C4-2B (cell line): ENCODE measurements around the gene ARL11.
A peak's percentile ranks its signal among the peaks of the same experiment; 100 is the strongest.

Experiments
- H3K27ac ChIP-seq: fragments of 450-650 bp; 2 replicates; pipeline ENCODE4 v1.5.1; 2017
- CTCF ChIP-seq: fragments of 450-650 bp; conservative IDR thresholded peaks from 2 replicates; pipeline ENCODE4 v1.5.1; 2017; ENCODE audit warnings: mild to moderate bottlenecking
- ZFX ChIP-seq: fragments of 450-650 bp; IDR thresholded peaks from 2 replicates; pipeline ENCODE4 v1.6.1; 2017

Gene ARL11

GRCh38 chr13:49620170-49620621, 8.1 kb upstream of the ARL11 start:
- TF ChIP-seq ZFX (no peak), CTCF (no peak)
- no peak overlapping the region for H3K27ac ChIP-seq

- TF ChIP-seq ZFX, result no peak
- no peak for TF ChIP-seq CTCF
- H3K27ac ChIP-seq, result no peak overlapping the region
Observed at GRCh38 chr13:49622174-49622946, 5.9 kb upstream of the ARL11 start.

- TF ChIP-seq CTCF, result no peak
- no peak for TF ChIP-seq ZFX
- no peak overlapping the region for H3K27ac ChIP-seq
Observed at GRCh38 chr13:49624229-49624628, 4.1 kb upstream of the ARL11 start.

GRCh38 chr13:49625392-49626079, 2.8 kb upstream of the ARL11 start:
- no peak for TF ChIP-seq CTCF
- TF ChIP-seq ZFX, result no peak
- H3K27ac ChIP-seq, result 0 out of 2 replicates have a peak overlapping the region, but pooled peaks have one; percentile 1

GRCh38 chr13:49629196-49629938, 1.1 kb downstream of the ARL11 start:
- TF ChIP-seq CTCF, result no peak
- TF ChIP-seq ZFX, result no peak
- H3K27ac ChIP-seq, result no peak overlapping the region

- TF ChIP-seq CTCF, result no peak
- no peak for TF ChIP-seq ZFX
- H3K27ac ChIP-seq, result no peak overlapping the region
Observed at GRCh38 chr13:49629947-49630346, 1.6 kb downstream of the ARL11 start.

GRCh38 chr13:49630580-49630979, 2.3 kb downstream of the ARL11 start:
- no peak overlapping the region for H3K27ac ChIP-seq
- TF ChIP-seq ZFX (no peak), CTCF (no peak)
